ENCODE measurements around the gene PLEKHO2.

DNA sequence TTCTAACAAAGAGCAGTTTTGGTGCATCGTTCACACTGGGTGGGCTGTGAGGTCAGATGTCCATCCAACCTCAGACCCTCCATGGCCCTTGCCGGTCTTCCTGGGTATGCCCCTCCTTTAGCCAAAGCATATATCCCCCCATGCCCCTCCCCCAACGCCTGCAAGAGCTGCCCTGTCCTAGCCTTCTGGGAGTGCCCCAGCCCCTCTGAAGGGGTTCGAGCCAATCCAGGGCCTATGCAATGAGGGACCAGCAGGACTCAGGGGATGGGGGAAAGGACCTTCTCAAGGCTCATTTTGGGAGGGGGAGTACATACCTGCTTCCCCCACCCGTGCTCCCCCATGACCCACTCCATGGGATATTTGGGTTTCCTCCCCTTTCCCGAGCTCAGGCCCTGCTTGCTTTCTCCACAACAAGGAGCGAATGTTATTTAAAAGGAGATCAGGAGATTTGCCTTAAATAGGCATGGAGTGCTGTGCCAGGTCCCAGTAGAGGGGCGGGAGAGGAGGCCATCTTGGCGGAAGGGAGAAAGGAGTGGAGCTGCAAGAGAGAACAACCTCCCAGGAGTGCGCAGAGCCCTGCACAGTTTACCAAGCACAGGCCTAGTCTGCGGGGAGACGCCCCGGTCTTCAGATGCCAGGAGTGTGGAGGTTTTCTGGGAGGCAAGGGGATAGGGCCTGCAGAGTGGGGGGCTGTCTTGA lies 34.5 kb upstream of the PLEKHO2 start:
- TF ChIP-seq, protein P1, sequence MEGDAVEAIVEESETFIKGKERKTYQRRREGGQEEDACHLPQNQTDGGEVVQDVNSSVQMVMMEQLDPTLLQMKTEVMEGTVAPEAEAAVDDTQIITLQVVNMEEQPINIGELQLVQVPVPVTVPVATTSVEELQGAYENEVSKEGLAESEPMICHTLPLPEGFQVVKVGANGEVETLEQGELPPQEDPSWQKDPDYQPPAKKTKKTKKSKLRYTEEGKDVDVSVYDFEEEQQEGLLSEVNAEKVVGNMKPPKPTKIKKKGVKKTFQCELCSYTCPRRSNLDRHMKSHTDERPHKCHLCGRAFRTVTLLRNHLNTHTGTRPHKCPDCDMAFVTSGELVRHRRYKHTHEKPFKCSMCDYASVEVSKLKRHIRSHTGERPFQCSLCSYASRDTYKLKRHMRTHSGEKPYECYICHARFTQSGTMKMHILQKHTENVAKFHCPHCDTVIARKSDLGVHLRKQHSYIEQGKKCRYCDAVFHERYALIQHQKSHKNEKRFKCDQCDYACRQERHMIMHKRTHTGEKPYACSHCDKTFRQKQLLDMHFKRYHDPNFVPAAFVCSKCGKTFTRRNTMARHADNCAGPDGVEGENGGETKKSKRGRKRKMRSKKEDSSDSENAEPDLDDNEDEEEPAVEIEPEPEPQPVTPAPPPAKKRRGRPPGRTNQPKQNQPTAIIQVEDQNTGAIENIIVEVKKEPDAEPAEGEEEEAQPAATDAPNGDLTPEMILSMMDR (IDR thresholded peaks at IDR 0.05 in 8 of 11, conservative IDR thresholded peaks at IDR 0.05 in 3 of 11), result no peak
- no peak for TF ChIP-seq POLR2AphosphoS5 (IDR thresholded peaks at IDR 0.05)
- TF ChIP-seq POLR2A (IDR thresholded peaks at IDR 0.05), result no peak
